Tibial nerve (tissue), 4 donors: Measurements from ENCODE around the gene TPM2. TPM values are rescaled to one million over a fixed set of nuclear protein-coding genes. Genes with fewer than 3 reads are reported as not detected.

Experiments used
- DNase-seq, 2 donors: peaks; one replicate each; pipeline ENCODE4 v3.0.0-alpha.2; 2019; ENCODE audit warnings: low spot score in 2 of 2
- H3K27ac ChIP-seq, 4 donors: fragments of 200-600 bp; sonication (generic) in 3 of 4; one replicate each; pipeline ENCODE4 v1.5.1; 2017 to 2019; ENCODE audit warnings: mild to moderate bottlenecking in 1 of 4
- H3K27me3 ChIP-seq, 2 donors: fragments of 200-600 bp; sonication (generic) in 1 of 2; one replicate each; pipeline versions ENCODE4 v1.5.1 to v1.6.0; 2017 to 2019
- H3K36me3 ChIP-seq, 3 donors: fragments of 200-600 bp; sonication (generic); one replicate each; pipeline ENCODE4 v1.5.1; 2018 to 2019
- H3K4me1 ChIP-seq, 4 donors: fragments of 200-600 bp; sonication (generic) in 3 of 4; one replicate each; pipeline ENCODE4 v1.5.1; 2017 to 2019
- H3K4me3 ChIP-seq, 4 donors: fragments of 200-600 bp; sonication (generic) in 3 of 4; one replicate each; pipeline ENCODE4 v1.5.1; 2017 to 2019; ENCODE audit warnings: mild to moderate bottlenecking in 1 of 4, moderate library complexity in 1 of 4
- H3K9me3 ChIP-seq, 4 donors: fragments of 200-600 bp; sonication (generic) in 3 of 4; one replicate each; pipeline ENCODE4 v1.5.1; 2017 to 2019
- EP300 ChIP-seq, 2 donors: sonication (generic); formaldehyde crosslinking; IDR thresholded peaks; one replicate each; pipeline ENCODE4 v1.6.1; 2017; ENCODE audit warnings: antibody characterized with exemption in 2 of 2, mild to moderate bottlenecking in 1 of 2
- POLR2A ChIP-seq, 2 donors: fragments of 450-650 bp; IDR thresholded peaks; one replicate each; pipeline ENCODE4 v1.6.1; 2017; ENCODE audit warnings: antibody characterized with exemption in 2 of 2, mild to moderate bottlenecking in 2 of 2, moderate library complexity in 2 of 2
- WGBS, 2 donors: methylation state at CpG; one replicate each; pipeline ENCODE4 v1.1.5; 2018; 5-methylcytosine and 5-hydroxymethylcytosine counted together
- small RNA-seq: library from RNA; depleted of rRNA; stranded (forward); fragments of <200 nt; gene quantifications from one replicate; pipeline ENCODE3, GENCODE V24; 2016
- total RNA-seq, 4 donors: library from RNA; depleted of rRNA; stranded (reverse); fragments of >200 nt; gene quantifications; one replicate each; pipeline ENCODE4 v1.1.0, GENCODE V29; 2016
- TF ChIP-seq, protein P1 (sequence below), 5 experiments: fragments of 200-600 bp in 3 of 5; fragments of 450-650 bp in 2 of 5; sonication (generic) in 3 of 5; IDR thresholded peaks; one replicate each; pipeline ENCODE4 v1.5.1; 2016 to 2019; ENCODE audit warnings: antibody characterized with exemption in 5 of 5, mild to moderate bottlenecking in 3 of 5, moderate library complexity in 2 of 5

Gene TPM2
- total RNA-seq, 4 donors from 2014 or later = 229 to 350 (median 289) TPM

GRCh38 chr9:35636135-35636876 is 53.4 kb downstream of the TPM2 start:
- Histone ChIP-seq H3K27ac (peak overlapping the region in 3 of 4 donors; percentile 47 to 67 (median 61)), H3K4me3 (no peak overlapping the region)

GRCh38 chr9:35635730-35636129 is 54.0 kb downstream of the TPM2 start:
- H3K4me3 ChIP-seq = no peak overlapping the region
- H3K4me1 ChIP-seq = peaks cover 0 to 7% (median 2%) of the 10 kb centered on the region in 4 donors
- H3K36me3 ChIP-seq = peaks cover 0 to 6% (median 0%) of the 10 kb centered on the region in 3 donors
- DNase-seq = no peak
- no peaks in the 10 kb centered on the region for H3K9me3 ChIP-seq
- H3K27me3 ChIP-seq = no peaks in the 10 kb centered on the region
- H3K27ac ChIP-seq = peak overlapping the region in 3 of 4 donors; percentile 28 to 61 (median 45)
- TF ChIP-seq POLR2A (IDR thresholded peaks at IDR 0.05) = no peak
- TF ChIP-seq, protein P1, sequence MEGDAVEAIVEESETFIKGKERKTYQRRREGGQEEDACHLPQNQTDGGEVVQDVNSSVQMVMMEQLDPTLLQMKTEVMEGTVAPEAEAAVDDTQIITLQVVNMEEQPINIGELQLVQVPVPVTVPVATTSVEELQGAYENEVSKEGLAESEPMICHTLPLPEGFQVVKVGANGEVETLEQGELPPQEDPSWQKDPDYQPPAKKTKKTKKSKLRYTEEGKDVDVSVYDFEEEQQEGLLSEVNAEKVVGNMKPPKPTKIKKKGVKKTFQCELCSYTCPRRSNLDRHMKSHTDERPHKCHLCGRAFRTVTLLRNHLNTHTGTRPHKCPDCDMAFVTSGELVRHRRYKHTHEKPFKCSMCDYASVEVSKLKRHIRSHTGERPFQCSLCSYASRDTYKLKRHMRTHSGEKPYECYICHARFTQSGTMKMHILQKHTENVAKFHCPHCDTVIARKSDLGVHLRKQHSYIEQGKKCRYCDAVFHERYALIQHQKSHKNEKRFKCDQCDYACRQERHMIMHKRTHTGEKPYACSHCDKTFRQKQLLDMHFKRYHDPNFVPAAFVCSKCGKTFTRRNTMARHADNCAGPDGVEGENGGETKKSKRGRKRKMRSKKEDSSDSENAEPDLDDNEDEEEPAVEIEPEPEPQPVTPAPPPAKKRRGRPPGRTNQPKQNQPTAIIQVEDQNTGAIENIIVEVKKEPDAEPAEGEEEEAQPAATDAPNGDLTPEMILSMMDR (IDR thresholded peaks at IDR 0.05) = no peak
- TF ChIP-seq EP300 (IDR thresholded peaks at IDR 0.05) = no peak

More at GRCh38 chr9:35636135-35636876, 53.4 kb downstream of the TPM2 start:
- peak in 1 of 2 donors; percentile 33 for TF ChIP-seq EP300 (IDR thresholded peaks at IDR 0.05)
- TF ChIP-seq, protein P1 (IDR thresholded peaks at IDR 0.05) = no peak
- no peak for TF ChIP-seq POLR2A (IDR thresholded peaks at IDR 0.05)
- H3K4me1 ChIP-seq = peaks cover 0 to 7% (median 2%) of the 10 kb centered on the region in 4 donors
- no peaks in the 10 kb centered on the region for H3K9me3 ChIP-seq
- no peak for DNase-seq
- peaks cover 0 to 8% (median 0%) of the 10 kb centered on the region in 3 donors for H3K36me3 ChIP-seq
- 64 to 69% methylated on average over 9 of the region's 9 CpGs for WGBS, 2 donors
- no peaks in the 10 kb centered on the region for H3K27me3 ChIP-seq

Small RNA genes lying within 50 kb of the gene (small RNA-seq; reads per million reads assigned to genes)
- not detected for gene MIR6853
- not detected for gene RMRP
- gene RN7SL22P = not detected

Other genes with a start within 250 kb of the TPM2 start
- 10 to 100 TPM; 28.8 to 39.3 (median 35.4) TPM for gene RUSC2, start 199.8 kb downstream of the TPM2 start, total RNA-seq
- gene TESK1, start 84.7 kb downstream of the TPM2 start, total RNA-seq = 10 to 100 TPM; 29.3 to 40.0 (median 35.6) TPM
- 1 to 10 TPM in 3 of 4 donors, not detected in 1; 1.9 to 6.0 (median 3.5) TPM for gene CD72, start 71.5 kb downstream of the TPM2 start, total RNA-seq
- gene SIT1, start 39.0 kb downstream of the TPM2 start, total RNA-seq = under 1 TPM in 1 of 4 donors, not detected in 3; 0.39 TPM
- gene RMRP, start 31.9 kb downstream of the TPM2 start, total RNA-seq = 1,000 to 10,000 TPM in 3 of 4 donors, 100 to 1,000 TPM in 1; 649 to 2,915 (median 1,530) TPM
- gene CCDC107, start 31.6 kb downstream of the TPM2 start, total RNA-seq = 10 to 100 TPM; 41.6 to 58.8 (median 47.8) TPM
- gene ARHGEF39, start 24.7 kb downstream of the TPM2 start, total RNA-seq = 1 to 10 TPM in 2 of 4 donors, under 1 TPM in 1, not detected in 1; 0.20 to 4.8 (median 1.0) TPM
- under 1 TPM in 1 of 4 donors, not detected in 3; 0.84 TPM for gene CA9, start 16.0 kb downstream of the TPM2 start, total RNA-seq
- 100 to 1,000 TPM; 284 to 405 (median 350) TPM for gene TLN1, start 42.3 kb upstream of the TPM2 start, total RNA-seq
- 10 to 100 TPM; 41.6 to 70.1 (median 53.5) TPM for gene CREB3, start 42.7 kb upstream of the TPM2 start, total RNA-seq
- gene GBA2, start 59.3 kb upstream of the TPM2 start, total RNA-seq = 10 to 100 TPM; 63.8 to 92.1 (median 66.1) TPM
- gene RGP1, start 59.4 kb upstream of the TPM2 start, total RNA-seq = 10 to 100 TPM; 18.6 to 21.3 (median 20.2) TPM
- gene MSMP, start 64.4 kb upstream of the TPM2 start, total RNA-seq = not detected
- gene NPR2, start 101.7 kb upstream of the TPM2 start, total RNA-seq = 10 to 100 TPM; 26.3 to 36.0 (median 32.4) TPM
- 1 to 10 TPM; 2.6 to 4.0 (median 3.5) TPM for gene SPAG8, start 122.3 kb upstream of the TPM2 start, total RNA-seq
- 10 to 100 TPM; 21.0 to 74.3 (median 35.9) TPM for gene HINT2, start 125.1 kb upstream of the TPM2 start, total RNA-seq
- gene FAM221B, start 138.8 kb upstream of the TPM2 start, total RNA-seq = not detected
- gene TMEM8B, start 139.3 kb upstream of the TPM2 start, total RNA-seq = 10 to 100 TPM; 14.6 to 23.9 (median 20.1) TPM
- gene OR13J1, start 180.5 kb upstream of the TPM2 start, total RNA-seq = not detected
- 10 to 100 TPM in 3 of 4 donors, 1 to 10 TPM in 1; 7.2 to 15.5 (median 12.0) TPM for gene HRCT1, start 216.3 kb upstream of the TPM2 start, total RNA-seq
- 10 to 100 TPM in 1 of 4 donors, 1 to 10 TPM in 3; 5.1 to 12.2 (median 7.7) TPM for gene SPAAR, start 219.6 kb upstream of the TPM2 start, total RNA-seq